HG03045 (cell line): Measurements from ENCODE around the gene RNU4-1.
"Not testable (repeated sequence)": the region's sequence is repeated elsewhere in the genome, so short reads cannot be mapped to it uniquely, and the experiment has no call there.

Experiments
- ATAC-seq: cut with Tn5 transposase; IDR thresholded peaks from one replicate; pipeline ENCODE4 v1.9.1; 2021; ENCODE audit warnings: mild to moderate bottlenecking, moderate library complexity; ENCODE audit not compliant: unreplicated experiment

The RNU4-1 gene

DNA sequence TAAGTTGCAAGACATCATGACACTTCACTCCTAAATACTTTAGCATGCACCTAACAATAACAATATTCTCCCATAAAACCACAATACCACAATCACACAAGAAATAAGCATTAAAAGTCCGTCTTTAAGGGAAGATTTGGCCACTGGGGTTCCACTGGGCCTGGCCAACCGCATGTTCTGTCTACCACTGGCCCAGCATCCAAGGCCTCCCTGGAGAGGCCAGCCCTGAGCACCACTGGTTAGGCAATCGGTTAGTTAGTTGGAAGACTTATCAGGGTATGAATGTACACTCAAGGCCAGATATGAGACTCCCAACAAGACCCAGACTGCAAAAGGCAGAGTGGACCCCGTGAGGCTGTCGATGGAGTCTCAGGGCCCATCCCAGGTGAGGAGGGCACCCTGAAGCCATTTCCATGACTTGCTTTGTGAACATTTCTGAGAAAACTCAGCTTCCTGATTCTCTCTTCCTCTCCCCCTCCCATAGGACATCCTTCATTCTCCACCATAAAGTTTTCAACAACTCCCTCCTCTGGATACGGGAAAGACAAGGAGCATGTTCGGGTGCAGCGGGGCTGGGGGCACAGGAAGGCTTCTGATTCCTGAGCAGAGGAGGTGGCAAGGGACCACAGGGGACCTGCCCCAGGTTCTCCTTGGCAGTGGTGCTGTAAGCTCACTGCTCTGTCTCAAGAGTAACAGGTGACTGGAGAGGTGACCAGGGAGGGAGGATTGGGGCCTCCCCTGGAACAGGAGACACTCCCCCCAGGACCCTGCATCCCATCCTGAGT lies 33.4 kb downstream of the RNU4-1 start:
- ATAC-seq, result no peak

DNA sequence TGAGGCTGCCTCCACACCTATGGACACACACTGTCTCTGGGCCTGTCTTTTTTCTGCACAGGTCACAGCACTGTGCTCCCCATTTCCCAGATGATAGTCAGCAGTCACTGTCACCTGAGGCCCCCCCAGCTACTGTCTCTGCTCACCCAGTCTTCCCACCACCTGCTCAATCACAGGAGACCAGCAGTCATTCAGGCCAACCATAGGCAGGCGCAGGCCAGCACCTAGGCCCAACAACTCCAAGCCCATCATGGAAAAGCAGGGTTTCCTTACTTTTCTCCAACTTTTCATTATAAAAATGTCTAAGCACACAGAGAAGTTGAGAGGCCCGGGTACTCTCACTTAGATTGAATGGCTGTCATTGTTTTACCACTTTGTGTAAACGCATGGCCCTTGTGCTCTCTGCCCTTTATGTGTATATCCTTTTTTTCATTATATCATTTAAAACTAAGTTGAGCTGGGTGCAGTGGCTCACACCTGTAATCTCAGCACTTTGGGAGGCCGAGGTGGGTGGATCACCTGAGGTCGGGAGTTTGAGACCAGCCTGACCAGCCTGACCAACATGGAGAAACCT lies 34.6 kb downstream of the RNU4-1 start:
- no peak for ATAC-seq

DNA sequence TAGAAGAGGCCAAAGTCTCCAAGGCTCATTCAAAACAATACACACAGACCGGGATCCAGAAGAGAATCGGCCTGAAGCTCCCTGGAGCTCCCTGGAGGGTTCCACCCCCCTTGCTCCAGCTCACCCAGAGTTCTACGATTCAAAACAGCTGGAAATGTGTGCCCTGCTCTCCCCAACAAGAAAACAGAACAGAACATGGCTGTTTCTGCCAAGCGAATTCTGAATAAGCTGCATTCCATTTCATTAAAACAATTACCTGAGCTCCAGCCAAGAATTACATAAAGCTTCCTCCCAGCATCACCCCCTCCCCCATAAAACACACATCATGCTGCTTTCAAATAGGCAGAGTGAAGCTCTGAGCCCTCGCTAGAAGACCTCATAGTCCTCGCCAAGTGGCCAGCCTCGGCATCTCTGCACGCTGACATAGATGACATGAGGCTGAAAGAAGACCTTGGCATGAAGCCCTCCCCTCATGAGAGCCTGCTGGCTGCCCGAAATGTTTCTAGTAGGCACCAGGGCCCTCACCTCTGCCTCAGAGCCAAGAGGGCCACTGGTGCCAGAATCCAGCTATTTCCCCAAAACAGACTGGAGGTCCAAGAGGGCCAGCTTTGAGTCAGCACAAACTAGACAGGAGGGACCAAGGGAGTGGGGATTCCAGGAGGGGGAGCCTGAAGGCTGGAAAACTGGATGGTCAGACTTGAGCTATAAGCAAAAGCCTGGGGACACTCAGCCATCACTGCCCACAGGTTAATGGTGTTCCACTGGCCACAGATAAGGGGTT lies 35.8 kb downstream of the RNU4-1 start:
- ATAC-seq, result no peak

DNA sequence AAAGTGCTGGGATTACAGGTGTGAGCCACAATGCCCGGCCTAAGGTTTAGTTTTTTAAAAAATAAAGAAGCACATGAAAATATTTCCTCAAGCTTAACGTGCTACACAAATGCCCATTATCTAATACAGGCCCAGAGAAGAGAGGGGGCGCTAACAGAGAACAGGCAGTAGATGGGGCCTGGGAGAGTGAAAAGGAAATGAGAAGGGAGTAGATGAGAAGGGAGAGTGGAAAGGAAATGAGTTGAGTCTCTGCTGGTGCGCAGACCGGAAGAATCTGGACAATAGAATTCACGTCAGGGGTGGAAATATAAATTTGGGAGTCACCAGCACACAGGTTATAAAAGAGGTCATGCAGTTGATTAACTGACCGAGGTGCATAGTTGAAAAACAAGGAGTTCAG lies 38.2 kb downstream of the RNU4-1 start:
- no peak for ATAC-seq

DNA sequence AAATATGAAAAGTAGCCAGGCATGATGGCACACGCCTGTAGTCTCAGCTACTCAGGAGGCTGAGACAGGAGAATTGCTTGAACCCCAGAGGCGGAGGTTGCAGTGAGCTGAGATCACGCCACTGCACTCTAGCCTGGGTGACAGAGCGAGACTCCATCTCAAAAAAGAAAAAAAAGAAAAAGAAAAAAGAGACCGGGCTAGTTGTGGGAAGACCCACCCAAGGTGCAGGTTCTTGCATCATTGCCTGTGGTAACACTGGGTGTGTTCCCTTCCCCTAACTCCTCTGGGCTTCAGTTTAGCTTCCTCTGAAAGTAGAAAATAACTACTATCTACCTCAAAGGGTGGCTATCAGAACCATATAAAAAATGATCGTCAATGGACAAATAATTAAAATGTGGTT lies 39.7 kb downstream of the RNU4-1 start:
- not testable (repeated sequence) for ATAC-seq

DNA sequence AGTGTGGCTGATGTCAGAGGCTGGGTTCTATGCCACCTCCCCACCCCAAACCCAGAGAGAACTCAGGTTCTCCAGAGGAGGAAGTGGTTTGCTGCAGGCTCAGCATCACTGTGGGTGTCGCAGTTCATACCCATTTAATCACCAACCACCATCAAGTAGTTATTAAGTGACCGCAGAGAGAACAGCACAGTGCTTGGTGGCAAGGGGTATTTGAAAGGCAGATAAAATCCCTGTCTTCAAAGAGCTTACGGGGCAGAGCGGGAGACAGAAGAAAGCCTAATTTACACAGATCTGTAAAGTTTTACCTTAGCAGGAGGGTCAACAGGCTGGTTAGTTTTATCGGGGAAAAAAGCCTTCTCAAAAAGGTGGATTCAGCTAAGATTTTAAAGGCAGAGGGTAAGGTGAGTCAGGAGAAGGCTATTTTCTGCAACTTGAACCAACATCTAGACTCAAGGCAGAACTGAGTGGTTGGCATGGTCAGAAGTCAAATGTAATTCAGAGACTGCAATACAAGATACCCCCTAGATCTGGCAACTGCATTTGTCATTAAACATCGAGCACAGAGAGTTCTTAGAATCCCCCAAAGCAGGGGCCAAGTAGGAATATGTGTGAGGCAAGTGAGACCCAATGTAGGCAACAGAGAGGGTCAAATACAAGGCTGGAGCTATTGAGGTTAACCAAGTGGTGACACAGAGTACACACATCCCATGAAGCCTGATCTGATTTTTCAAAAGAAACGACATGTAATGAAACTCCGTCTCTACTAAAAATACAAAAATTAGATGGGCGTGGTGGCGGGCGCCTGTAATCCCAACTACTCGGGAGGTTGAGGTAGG lies 40.7 kb downstream of the RNU4-1 start:
- ATAC-seq, result no peak

DNA sequence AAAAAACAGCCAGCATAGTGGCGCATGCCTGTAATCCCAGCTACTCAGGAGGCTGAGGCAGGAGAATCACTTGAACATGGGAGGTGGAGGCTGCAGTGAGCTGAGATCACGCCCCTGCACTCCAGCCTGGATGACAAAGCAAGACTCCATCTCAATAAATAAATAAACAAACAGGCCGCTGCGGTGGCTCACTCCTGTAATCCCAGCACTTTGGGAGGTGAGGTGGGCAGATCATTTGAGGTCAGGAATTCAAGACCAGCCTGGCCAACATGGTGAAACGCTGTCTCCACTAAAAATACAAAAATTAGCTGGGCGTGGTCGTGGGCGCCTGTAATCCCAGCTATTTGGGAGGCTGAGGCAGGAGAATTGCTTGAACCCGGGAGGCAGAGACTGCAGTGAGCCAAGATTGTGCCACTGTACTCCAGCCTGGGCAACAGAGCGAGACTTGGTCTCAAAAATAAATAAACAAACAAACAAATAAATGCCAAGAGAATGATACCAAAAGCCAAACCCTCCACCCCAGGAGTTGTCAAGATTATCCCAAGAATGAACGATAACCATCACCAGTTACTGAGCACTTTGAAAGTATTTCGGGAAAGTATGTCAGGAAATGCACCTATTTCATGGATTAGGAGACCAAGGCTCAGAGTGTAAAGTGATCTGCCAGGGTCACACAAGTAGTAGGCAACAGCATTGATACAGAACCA lies 41.5 kb downstream of the RNU4-1 start:
- not testable (repeated sequence) for ATAC-seq

DNA sequence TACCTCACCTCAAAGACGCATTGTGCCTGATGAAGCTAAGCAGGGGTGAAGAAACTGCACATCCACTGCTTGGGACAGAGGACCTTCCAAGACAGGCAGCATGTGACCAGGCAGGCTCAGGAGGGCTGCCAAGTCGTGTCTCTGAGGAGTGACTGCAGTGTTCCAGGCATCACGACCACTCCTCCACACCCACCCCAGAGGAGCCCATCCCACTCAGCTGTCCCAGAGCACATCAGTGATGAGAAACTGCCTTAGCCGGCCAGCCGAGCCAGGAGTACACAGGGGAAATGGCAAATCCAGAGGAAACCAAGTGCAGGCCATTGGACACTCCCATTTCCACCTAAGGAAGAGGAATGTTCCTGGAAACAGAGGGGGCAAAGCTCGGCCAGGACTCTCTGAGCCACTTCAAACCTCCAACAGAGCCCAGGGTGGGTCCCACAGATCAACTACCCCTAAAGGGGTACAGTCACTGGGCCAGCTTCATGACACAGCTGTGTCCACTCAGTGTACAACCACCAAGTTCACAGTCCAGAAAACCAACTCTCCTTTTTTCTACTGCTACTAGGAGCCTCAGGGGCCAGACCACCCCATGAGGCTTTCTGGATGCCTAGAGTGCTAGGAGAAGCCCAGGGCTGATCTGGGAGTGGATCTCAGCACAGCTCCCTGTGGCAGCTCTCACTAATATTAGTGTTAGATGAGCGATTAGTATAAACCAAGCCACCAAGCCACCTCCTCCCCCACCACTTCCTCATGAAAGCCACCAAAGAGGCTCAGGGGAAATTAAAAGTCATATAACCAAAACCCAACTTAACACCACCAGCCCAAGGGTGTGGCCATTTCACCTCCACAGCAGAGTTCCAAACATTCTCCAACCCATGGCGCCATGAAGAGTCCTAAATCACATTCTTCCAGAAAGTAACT lies 42.9 kb downstream of the RNU4-1 start:
- ATAC-seq, result no peak

DNA sequence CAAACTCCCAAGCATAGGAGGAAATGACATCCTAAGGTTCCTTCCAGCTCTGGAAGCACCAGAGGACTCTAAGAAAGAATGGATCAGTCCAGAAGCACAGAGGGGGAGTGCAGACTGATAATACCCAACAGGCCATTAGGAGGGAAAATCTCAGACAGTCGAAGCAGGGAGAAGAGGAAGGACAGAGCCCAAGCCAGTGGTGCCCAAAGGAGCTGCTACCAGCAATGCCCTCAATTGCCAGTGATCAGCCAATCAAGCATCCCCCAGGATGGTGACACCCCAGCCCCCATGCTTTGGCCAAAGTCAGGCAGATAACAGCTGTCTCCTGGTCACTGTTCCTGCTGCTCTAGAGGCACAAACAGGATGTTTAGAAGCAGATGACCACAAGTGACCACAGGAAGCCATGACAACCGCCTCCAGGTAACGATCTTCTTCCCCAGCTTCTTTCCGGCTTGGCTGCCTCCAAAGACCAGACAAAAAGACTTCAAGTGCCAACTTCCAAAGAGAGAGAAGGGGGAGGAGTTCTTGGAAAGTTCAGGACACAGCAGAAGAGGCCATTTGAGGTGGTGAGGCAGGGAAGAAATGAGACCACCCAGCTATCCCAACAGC lies 43.7 kb downstream of the RNU4-1 start:
- no peak for ATAC-seq

DNA sequence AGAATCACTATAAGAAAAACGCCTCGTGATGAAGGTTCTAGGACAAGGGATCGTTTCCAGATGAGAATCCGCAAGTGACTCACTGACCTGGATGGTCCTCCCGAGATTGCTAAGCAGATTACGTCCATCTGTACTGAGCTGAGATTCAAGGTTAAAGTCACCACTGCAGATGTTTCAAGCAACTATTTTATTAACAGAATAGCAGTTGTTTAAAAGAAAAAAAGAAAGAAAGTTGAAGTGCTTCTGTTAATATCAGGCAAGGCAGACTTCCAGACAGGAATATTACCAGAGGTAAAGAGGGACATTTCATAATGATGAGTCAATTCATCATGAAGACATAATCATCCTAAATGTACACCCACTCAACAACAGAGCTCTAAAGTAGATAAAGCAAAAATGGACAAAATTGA lies 45.4 kb downstream of the RNU4-1 start:
- ATAC-seq, result no peak

DNA sequence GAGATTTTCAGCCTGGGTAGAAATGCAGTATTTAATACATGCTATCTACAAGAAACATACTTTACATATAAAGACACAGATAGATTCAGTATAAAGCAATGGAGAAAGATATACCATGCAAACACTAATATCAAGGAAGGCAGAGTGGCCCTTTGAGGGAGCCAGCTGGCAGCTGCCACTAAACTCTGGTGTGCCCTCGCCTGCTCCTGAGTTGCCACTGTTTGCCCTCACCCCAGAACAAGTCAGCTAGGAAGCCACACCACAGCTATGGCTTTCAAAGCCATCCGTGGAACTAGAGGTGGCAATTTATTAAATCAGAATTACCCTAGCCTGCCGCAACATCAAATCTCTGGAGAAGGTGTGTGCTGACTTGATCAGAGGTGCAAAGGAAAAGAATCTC lies 45.9 kb downstream of the RNU4-1 start:
- ATAC-seq, result no peak

DNA sequence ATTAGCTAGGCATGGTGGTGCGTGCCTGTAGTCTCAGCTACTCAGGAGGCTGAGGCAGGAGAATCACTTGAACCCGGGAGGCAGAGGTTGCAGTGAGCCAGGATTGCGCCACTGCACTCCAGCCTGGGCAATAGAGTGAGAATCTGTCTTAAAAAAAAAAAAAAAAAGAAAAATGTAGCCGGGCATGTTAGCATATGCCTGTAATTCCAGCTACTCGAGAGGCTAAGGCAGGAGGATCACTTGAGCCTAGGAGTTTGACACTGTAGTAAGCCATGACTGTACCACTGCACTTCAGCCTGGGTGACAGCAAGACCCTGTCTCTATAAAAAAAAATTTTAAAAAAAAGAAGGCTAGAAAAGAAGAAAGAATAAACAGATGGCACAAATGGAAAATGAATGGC lies 46.3 kb downstream of the RNU4-1 start:
- ATAC-seq, result not testable (repeated sequence)
